ENCODE measurements around the gene COMMD1.
"Not testable (repeated sequence)": the region's sequence is repeated elsewhere in the genome, so short reads cannot be mapped to it uniquely, and the experiment has no call there.

Gene COMMD1

GRCh38 chr2:61949458-61949713, 43.9 kb downstream of the COMMD1 start:
- H3K27ac Mint-ChIP-seq, result no peak overlapping the region
- no peaks in the 10 kb centered on the region for H3K27me3 Mint-ChIP-seq
- peaks cover 15% of the 10 kb centered on the region for H3K36me3 Mint-ChIP-seq
- H3K4me3 Mint-ChIP-seq, result no peak overlapping the region
- H3K9me3 Mint-ChIP-seq, result no peaks in the 10 kb centered on the region
- H3K4me1 Mint-ChIP-seq, result no peaks in the 10 kb centered on the region

GRCh38 chr2:61949714-61950560, 44.5 kb downstream of the COMMD1 start:
- H3K4me3 Mint-ChIP-seq, result no peak overlapping the region
- no peaks in the 10 kb centered on the region for H3K27me3 Mint-ChIP-seq
- no peak overlapping the region for H3K27ac Mint-ChIP-seq
- no peaks in the 10 kb centered on the region for H3K9me3 Mint-ChIP-seq
- H3K36me3 Mint-ChIP-seq, result peaks cover 11% of the 10 kb centered on the region
- H3K4me1 Mint-ChIP-seq, result no peaks in the 10 kb centered on the region

GRCh38 chr2:61950571-61951315, 45.3 kb downstream of the COMMD1 start:
- H3K36me3 Mint-ChIP-seq, result peaks cover 14% of the 10 kb centered on the region
- no peaks in the 10 kb centered on the region for H3K9me3 Mint-ChIP-seq
- no peaks in the 10 kb centered on the region for H3K4me1 Mint-ChIP-seq
- H3K27ac Mint-ChIP-seq, result no peak overlapping the region
- no peak overlapping the region for H3K4me3 Mint-ChIP-seq
- H3K27me3 Mint-ChIP-seq, result no peaks in the 10 kb centered on the region

- no peaks in the 10 kb centered on the region for H3K27me3 Mint-ChIP-seq
- H3K9me3 Mint-ChIP-seq, result no peaks in the 10 kb centered on the region
- H3K4me3 Mint-ChIP-seq, result no peak overlapping the region
- no peak overlapping the region for H3K27ac Mint-ChIP-seq
- H3K36me3 Mint-ChIP-seq, result peaks cover 14% of the 10 kb centered on the region
- H3K4me1 Mint-ChIP-seq, result peaks cover 2% of the 10 kb centered on the region
Observed at GRCh38 chr2:61951881-61952280, 46.4 kb downstream of the COMMD1 start.

GRCh38 chr2:61952288-61952687, 46.8 kb downstream of the COMMD1 start:
- Mint-ChIP-seq H3K27me3 (no peaks in the 10 kb centered on the region), H3K9me3 (no peaks in the 10 kb centered on the region), H3K4me1 (peaks cover 6% of the 10 kb centered on the region)

GRCh38 chr2:61954856-61955255, 49.4 kb downstream of the COMMD1 start:
- not testable (repeated sequence) for H3K4me3 Mint-ChIP-seq, H3K27ac Mint-ChIP-seq, H3K9me3 Mint-ChIP-seq, H3K27me3 Mint-ChIP-seq
- peaks cover 17% of the 10 kb centered on the region for H3K4me1 Mint-ChIP-seq
- peaks cover 16% of the 10 kb centered on the region for H3K36me3 Mint-ChIP-seq

More at GRCh38 chr2:61952288-61952687, 46.8 kb downstream of the COMMD1 start:
- H3K4me3 Mint-ChIP-seq, result no peak overlapping the region
- no peak overlapping the region for H3K27ac Mint-ChIP-seq
- H3K36me3 Mint-ChIP-seq, result peaks cover 14% of the 10 kb centered on the region

GRCh38 chr2:61959381-61960293, 54.2 kb downstream of the COMMD1 start:
- Mint-ChIP-seq H3K36me3 (peaks cover 19% of the 10 kb centered on the region), H3K4me1 (peaks cover 20% of the 10 kb centered on the region), H3K27ac (no peak overlapping the region), H3K4me3 (no peak overlapping the region), H3K9me3 (no peaks in the 10 kb centered on the region), H3K27me3 (no peaks in the 10 kb centered on the region)

GRCh38 chr2:61961231-61961901, 55.9 kb downstream of the COMMD1 start:
- H3K9me3 Mint-ChIP-seq, result no peaks in the 10 kb centered on the region
- H3K27ac Mint-ChIP-seq, result no peak overlapping the region
- H3K4me3 Mint-ChIP-seq, result no peak overlapping the region
- H3K36me3 Mint-ChIP-seq, result peaks cover 15% of the 10 kb centered on the region
- no peaks in the 10 kb centered on the region for H3K27me3 Mint-ChIP-seq
- H3K4me1 Mint-ChIP-seq, result peaks cover 20% of the 10 kb centered on the region

- peaks cover 15% of the 10 kb centered on the region for H3K36me3 Mint-ChIP-seq
- no peak overlapping the region for H3K27ac Mint-ChIP-seq
- H3K9me3 Mint-ChIP-seq, result no peaks in the 10 kb centered on the region
- H3K4me1 Mint-ChIP-seq, result peaks cover 13% of the 10 kb centered on the region
- H3K4me3 Mint-ChIP-seq, result no peak overlapping the region
- no peaks in the 10 kb centered on the region for H3K27me3 Mint-ChIP-seq
Observed at GRCh38 chr2:61962095-61962984, 56.9 kb downstream of the COMMD1 start.

GRCh38 chr2:61966087-61966727, 60.7 kb downstream of the COMMD1 start:
- peaks cover 3% of the 10 kb centered on the region for H3K4me1 Mint-ChIP-seq
- H3K27ac Mint-ChIP-seq, result no peak overlapping the region
- no peak overlapping the region for H3K4me3 Mint-ChIP-seq
- no peaks in the 10 kb centered on the region for H3K9me3 Mint-ChIP-seq
- peaks cover 6% of the 10 kb centered on the region for H3K36me3 Mint-ChIP-seq
- no peaks in the 10 kb centered on the region for H3K27me3 Mint-ChIP-seq

GRCh38 chr2:61967262-61967661, 61.8 kb downstream of the COMMD1 start:
- H3K27ac Mint-ChIP-seq, result no peak overlapping the region
- H3K4me3 Mint-ChIP-seq, result no peak overlapping the region
- H3K27me3 Mint-ChIP-seq, result no peaks in the 10 kb centered on the region
- no peaks in the 10 kb centered on the region for H3K9me3 Mint-ChIP-seq
- no peaks in the 10 kb centered on the region for H3K4me1 Mint-ChIP-seq
- H3K36me3 Mint-ChIP-seq, result peaks cover 3% of the 10 kb centered on the region

GRCh38 chr2:61969376-61969775, 63.9 kb downstream of the COMMD1 start:
- Mint-ChIP-seq H3K36me3 (peaks cover 2% of the 10 kb centered on the region), H3K4me3 (no peak overlapping the region), H3K27me3 (no peaks in the 10 kb centered on the region), H3K9me3 (no peaks in the 10 kb centered on the region), H3K4me1 (no peaks in the 10 kb centered on the region), H3K27ac (no peak overlapping the region)

- no peak overlapping the region for H3K4me3 Mint-ChIP-seq
- H3K36me3 Mint-ChIP-seq, result peaks cover 2% of the 10 kb centered on the region
- H3K27me3 Mint-ChIP-seq, result no peaks in the 10 kb centered on the region
- H3K9me3 Mint-ChIP-seq, result no peaks in the 10 kb centered on the region
- no peak overlapping the region for H3K27ac Mint-ChIP-seq
- no peaks in the 10 kb centered on the region for H3K4me1 Mint-ChIP-seq
Observed at GRCh38 chr2:61970807-61971556, 65.5 kb downstream of the COMMD1 start.

Data from activated naive CD4-positive, alpha-beta T cell treated with anti-CD3 and anti-CD28 coated beads, Interleukin-2, amount 50 U/mL, for 24 hours (primary cell).